Epithelial cell of prostate (primary cell): Measurements from ENCODE around the gene AFAP1L1.
A peak's percentile ranks its signal among the peaks of the same experiment; 100 is the strongest.
"Not testable (repeated sequence)": the region's sequence is repeated elsewhere in the genome, so short reads cannot be mapped to it uniquely, and the experiment has no call there.

Experiments
- DNase-seq: peaks from one replicate; pipeline ENCODE4 v3.0.0-alpha.2; 2011; ENCODE audit warnings: low read depth, low spot score
- H3K27ac ChIP-seq: fragments of 450-650 bp; 2 replicates; pipeline ENCODE4 v1.5.1; 2017; ENCODE audit warnings: mild to moderate bottlenecking

The AFAP1L1 gene

GRCh38 chr5:149260761-149261160, 10.9 kb upstream of the AFAP1L1 start:
- no peak overlapping the region for H3K27ac ChIP-seq
- peak; percentile 63 for DNase-seq

- no peak for DNase-seq
- H3K27ac ChIP-seq = no peak overlapping the region
Observed at GRCh38 chr5:149261246-149261645, 10.4 kb upstream of the AFAP1L1 start.

- no peak for DNase-seq
- no peak overlapping the region for H3K27ac ChIP-seq
Observed at GRCh38 chr5:149262315-149262714, 9.3 kb upstream of the AFAP1L1 start.

- no peak for DNase-seq
- H3K27ac ChIP-seq = no peak overlapping the region
Observed at GRCh38 chr5:149264439-149265067, 7.1 kb upstream of the AFAP1L1 start.

GRCh38 chr5:149265068-149265465, 6.6 kb upstream of the AFAP1L1 start:
- no peak overlapping the region for H3K27ac ChIP-seq
- no peak for DNase-seq

GRCh38 chr5:149265597-149265996, 6.1 kb upstream of the AFAP1L1 start:
- H3K27ac ChIP-seq = no peak overlapping the region
- no peak for DNase-seq

- H3K27ac ChIP-seq = no peak overlapping the region
- DNase-seq = no peak
Observed at GRCh38 chr5:149267241-149267973, 4.3 kb upstream of the AFAP1L1 start.

- no peak for DNase-seq
- H3K27ac ChIP-seq = no peak overlapping the region
Observed at GRCh38 chr5:149268928-149269557, 2.6 kb upstream of the AFAP1L1 start.

- H3K27ac ChIP-seq = peak overlapping the region; percentile 68
- DNase-seq = no peak
Observed at GRCh38 chr5:149271195-149271715, 404 bp upstream of the AFAP1L1 start.

GRCh38 chr5:149272781-149273180, 1.1 kb downstream of the AFAP1L1 start:
- DNase-seq = not testable (repeated sequence)
- H3K27ac ChIP-seq = peak overlapping the region; percentile 68

GRCh38 chr5:149273237-149273636, 1.6 kb downstream of the AFAP1L1 start:
- no peak for DNase-seq
- no peak overlapping the region for H3K27ac ChIP-seq

- no peak for DNase-seq
Observed at GRCh38 chr5:149273950-149274349, 2.3 kb downstream of the AFAP1L1 start.

GRCh38 chr5:149274939-149275338, 3.3 kb downstream of the AFAP1L1 start:
- no peak for DNase-seq
- no peak overlapping the region for H3K27ac ChIP-seq

More at GRCh38 chr5:149273950-149274349, 2.3 kb downstream of the AFAP1L1 start:
- H3K27ac ChIP-seq = no peak overlapping the region

- H3K27ac ChIP-seq = no peak overlapping the region
- no peak for DNase-seq
Observed at GRCh38 chr5:149277801-149278200, 6.1 kb downstream of the AFAP1L1 start.

GRCh38 chr5:149278451-149279210, 7.0 kb downstream of the AFAP1L1 start:
- no peak overlapping the region for H3K27ac ChIP-seq
- DNase-seq = no peak

GRCh38 chr5:149279661-149280060, 8.0 kb downstream of the AFAP1L1 start:
- H3K27ac ChIP-seq = no peak overlapping the region
- DNase-seq = no peak

- no peak for DNase-seq
- no peak overlapping the region for H3K27ac ChIP-seq
Observed at GRCh38 chr5:149280124-149280523, 8.5 kb downstream of the AFAP1L1 start.

- no peak overlapping the region for H3K27ac ChIP-seq
- no peak for DNase-seq
Observed at GRCh38 chr5:149280802-149281201, 9.1 kb downstream of the AFAP1L1 start.

- no peak for DNase-seq
- peak overlapping the region; percentile 88 for H3K27ac ChIP-seq
Observed at GRCh38 chr5:149282027-149282965, 10.6 kb downstream of the AFAP1L1 start.
